Neural cell (in vitro differentiated cells): ENCODE data around the gene E2F3. TPM values are rescaled to one million over a fixed set of nuclear protein-coding genes. Genes with fewer than 3 reads are reported as not detected.

Source experiments
- H2AFZ ChIP-seq: fragments of 200-600, 300-800 bp; sonication (generic), shearing (Covaris generic); 2 replicates; pipeline ENCODE4 v1.6.0; 2014; ENCODE audit warnings: low read depth, mild to moderate bottlenecking, antibody characterized with exemption, low read length, moderate library complexity
- H3F3A ChIP-seq: fragments of 200-600 bp; shearing (Covaris generic); 2 replicates; pipeline ENCODE4 v1.6.1; 2016; ENCODE audit warnings: mild to moderate bottlenecking, moderate library complexity, mixed read lengths, antibody characterized with exemption, low read length; ENCODE audit not compliant: insufficient read depth, poor library complexity, severe bottlenecking
- H3K27ac ChIP-seq: fragments of 200-600, 300-800 bp; sonication (generic), shearing (Covaris generic); 2 replicates; pipeline ENCODE4 v1.5.1; 2014; ENCODE audit warnings: mild to moderate bottlenecking, low read length, moderate library complexity
- H3K27me3 ChIP-seq: fragments of 300-800, 200-600 bp; sonication (generic), shearing (Covaris generic); 2 replicates; pipeline ENCODE4 v1.6.0; 2014; ENCODE audit warnings: mild to moderate bottlenecking, low read depth, low read length, moderate library complexity; ENCODE audit not compliant: insufficient read depth
- H3K36me3 ChIP-seq: fragments of 300-800, 200-600 bp; sonication (generic), shearing (Covaris generic); 2 replicates; pipeline ENCODE4 v1.5.1; 2014; ENCODE audit warnings: mild to moderate bottlenecking, antibody characterized with exemption, low read length, moderate library complexity; ENCODE audit not compliant: insufficient read depth
- H3K4me2 ChIP-seq: fragments of 300-800, 200-600 bp; sonication (generic), shearing (Covaris generic); 2 replicates; pipeline ENCODE4 v1.6.0; 2014; ENCODE audit warnings: mild to moderate bottlenecking, low read length
- H3K4me3 ChIP-seq: fragments of 300-800, 200-600 bp; sonication (generic), shearing (Covaris generic); 2 replicates; pipeline ENCODE4 v1.5.1; 2014; ENCODE audit warnings: mild to moderate bottlenecking, low read length, moderate library complexity
- H3K79me2 ChIP-seq: fragments of 200-600 bp; shearing (Covaris generic); replicated peaks from 2 replicates; pipeline ENCODE4 v1.6.0; 2014; ENCODE audit warnings: mild to moderate bottlenecking, low read length, moderate library complexity; ENCODE audit not compliant: insufficient read depth
- H3K9ac ChIP-seq: fragments of 300-800, 200-600 bp; sonication (generic), shearing (Covaris generic); 2 replicates; pipeline ENCODE4 v1.6.1; 2016; ENCODE audit warnings: mild to moderate bottlenecking, low read length, mixed read lengths
- H3K9me2 ChIP-seq: fragments of 200-600 bp; shearing (Covaris generic); 2 replicates; pipeline ENCODE4 v1.6.1; 2016; ENCODE audit warnings: mild to moderate bottlenecking, low read length, mixed read lengths; ENCODE audit not compliant: insufficient read depth
- H3K9me3 ChIP-seq: fragments of 200-600, 300-800 bp; sonication (generic), shearing (Covaris generic); 2 replicates; pipeline ENCODE4 v1.6.1; 2016; ENCODE audit warnings: mild to moderate bottlenecking, mixed run types, low read length, moderate library complexity, mixed read lengths
- H4K20me1 ChIP-seq: fragments of 200-600 bp; shearing (Covaris generic); 2 replicates; pipeline ENCODE4 v1.6.1; 2016; ENCODE audit warnings: mild to moderate bottlenecking, mixed run types; ENCODE audit not compliant: insufficient read depth
- EP300 ChIP-seq: fragments of 450-650 bp; conservative IDR thresholded peaks from 2 replicates; pipeline ENCODE4 v1.6.1; 2014; ENCODE audit warnings: antibody characterized with exemption, mild to moderate bottlenecking, moderate library complexity; ENCODE audit not compliant: poor library complexity, severe bottlenecking
- EZH2 ChIP-seq: fragments of 200-600, 300-800 bp; shearing (Covaris generic), sonication (generic); IDR thresholded peaks from 2 replicates; pipeline ENCODE4 v1.6.1; 2014; ENCODE audit warnings: antibody characterized with exemption, low read length, borderline replicate concordance, mild to moderate bottlenecking; ENCODE audit not compliant: insufficient read depth, poor library complexity, severe bottlenecking
- MXI1 ChIP-seq: fragments of 450-650 bp; conservative IDR thresholded peaks from 2 replicates; pipeline ENCODE4 v1.6.1; 2014; ENCODE audit warnings: antibody characterized with exemption, mild to moderate bottlenecking; ENCODE audit not compliant: poor library complexity, severe bottlenecking
- POLR2AphosphoS5 ChIP-seq: IDR thresholded peaks from 2 replicates; pipeline ENCODE4 v1.6.1; 2012
- RAD21 ChIP-seq: fragments of 450-650 bp; conservative IDR thresholded peaks from 2 replicates; pipeline ENCODE4 v1.6.1; 2014; ENCODE audit warnings: antibody characterized with exemption, mild to moderate bottlenecking, moderate library complexity
- SMC3 ChIP-seq: fragments of 450-650 bp; conservative IDR thresholded peaks from 2 replicates; pipeline ENCODE4 v1.6.1; 2014; ENCODE audit warnings: antibody characterized with exemption, mild to moderate bottlenecking, moderate library complexity; ENCODE audit not compliant: poor library complexity
- TAF1 ChIP-seq: IDR thresholded peaks from 2 replicates; pipeline ENCODE4 v1.6.1; 2012; ENCODE audit warnings: low read depth
- polyA plus RNA-seq: library from polyadenylated mRNA; depleted of rRNA; stranded (reverse); fragments of >200 nt; gene quantifications from 2 replicates; pipeline ENCODE4 v1.2.3, GENCODE V29; 2014
- TF ChIP-seq, protein P1 (sequence below): IDR thresholded peaks from 2 replicates; pipeline ENCODE4 v1.6.1; 2012; ENCODE audit warnings: borderline replicate concordance
- TF ChIP-seq, protein P2 (sequence below): fragments of 450-650 bp; IDR thresholded peaks from 2 replicates; pipeline ENCODE4 v1.5.1; 2014; ENCODE audit warnings: antibody characterized with exemption, mild to moderate bottlenecking, moderate library complexity; ENCODE audit not compliant: poor library complexity, severe bottlenecking

E2F3 gene
- polyA plus RNA-seq, 1 donor from 2014 or later: 4.8 TPM

DNA sequence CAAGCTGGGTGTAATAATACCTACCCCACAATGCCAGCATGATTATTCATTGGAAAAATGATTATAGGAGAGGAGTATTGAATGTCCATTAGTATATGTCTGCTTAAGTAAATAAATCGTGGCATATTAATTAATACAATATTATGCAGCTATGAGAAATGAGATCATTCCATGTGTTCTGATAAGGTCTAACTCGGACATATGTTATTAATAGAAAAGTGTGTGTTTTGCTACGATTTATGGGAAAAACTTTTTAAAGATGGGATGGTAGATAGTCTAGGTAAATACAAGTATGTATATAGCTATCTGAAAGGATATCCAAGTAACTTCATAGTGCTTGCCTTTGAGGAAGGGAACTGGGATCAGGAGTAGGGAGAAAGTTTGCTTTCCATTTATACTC is 71.1 kb downstream of the E2F3 start:
- no peak overlapping the region for H3K27ac ChIP-seq
- H3K4me3 ChIP-seq: no peak overlapping the region
- H3F3A ChIP-seq: no peaks in the 10 kb centered on the region
- no peaks in the 10 kb centered on the region for H4K20me1 ChIP-seq
- no peaks in the 10 kb centered on the region for H3K79me2 ChIP-seq
- no peaks in the 10 kb centered on the region for H3K36me3 ChIP-seq
- no peaks in the 10 kb centered on the region for H3K9me3 ChIP-seq
- no peak overlapping the region for H3K4me2 ChIP-seq
- no peak overlapping the region for H2AFZ ChIP-seq
- H3K9me2 ChIP-seq: no peaks in the 10 kb centered on the region
- no peak overlapping the region for H3K9ac ChIP-seq
- TF ChIP-seq POLR2AphosphoS5 (no peak), EP300 (no peak), EZH2 (no peak), RAD21 (no peak), SMC3 (no peak), MXI1 (no peak), TAF1 (no peak)
- TF ChIP-seq, protein P1, sequence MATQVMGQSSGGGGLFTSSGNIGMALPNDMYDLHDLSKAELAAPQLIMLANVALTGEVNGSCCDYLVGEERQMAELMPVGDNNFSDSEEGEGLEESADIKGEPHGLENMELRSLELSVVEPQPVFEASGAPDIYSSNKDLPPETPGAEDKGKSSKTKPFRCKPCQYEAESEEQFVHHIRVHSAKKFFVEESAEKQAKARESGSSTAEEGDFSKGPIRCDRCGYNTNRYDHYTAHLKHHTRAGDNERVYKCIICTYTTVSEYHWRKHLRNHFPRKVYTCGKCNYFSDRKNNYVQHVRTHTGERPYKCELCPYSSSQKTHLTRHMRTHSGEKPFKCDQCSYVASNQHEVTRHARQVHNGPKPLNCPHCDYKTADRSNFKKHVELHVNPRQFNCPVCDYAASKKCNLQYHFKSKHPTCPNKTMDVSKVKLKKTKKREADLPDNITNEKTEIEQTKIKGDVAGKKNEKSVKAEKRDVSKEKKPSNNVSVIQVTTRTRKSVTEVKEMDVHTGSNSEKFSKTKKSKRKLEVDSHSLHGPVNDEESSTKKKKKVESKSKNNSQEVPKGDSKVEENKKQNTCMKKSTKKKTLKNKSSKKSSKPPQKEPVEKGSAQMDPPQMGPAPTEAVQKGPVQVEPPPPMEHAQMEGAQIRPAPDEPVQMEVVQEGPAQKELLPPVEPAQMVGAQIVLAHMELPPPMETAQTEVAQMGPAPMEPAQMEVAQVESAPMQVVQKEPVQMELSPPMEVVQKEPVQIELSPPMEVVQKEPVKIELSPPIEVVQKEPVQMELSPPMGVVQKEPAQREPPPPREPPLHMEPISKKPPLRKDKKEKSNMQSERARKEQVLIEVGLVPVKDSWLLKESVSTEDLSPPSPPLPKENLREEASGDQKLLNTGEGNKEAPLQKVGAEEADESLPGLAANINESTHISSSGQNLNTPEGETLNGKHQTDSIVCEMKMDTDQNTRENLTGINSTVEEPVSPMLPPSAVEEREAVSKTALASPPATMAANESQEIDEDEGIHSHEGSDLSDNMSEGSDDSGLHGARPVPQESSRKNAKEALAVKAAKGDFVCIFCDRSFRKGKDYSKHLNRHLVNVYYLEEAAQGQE: no peak
- TF ChIP-seq, protein P2, sequence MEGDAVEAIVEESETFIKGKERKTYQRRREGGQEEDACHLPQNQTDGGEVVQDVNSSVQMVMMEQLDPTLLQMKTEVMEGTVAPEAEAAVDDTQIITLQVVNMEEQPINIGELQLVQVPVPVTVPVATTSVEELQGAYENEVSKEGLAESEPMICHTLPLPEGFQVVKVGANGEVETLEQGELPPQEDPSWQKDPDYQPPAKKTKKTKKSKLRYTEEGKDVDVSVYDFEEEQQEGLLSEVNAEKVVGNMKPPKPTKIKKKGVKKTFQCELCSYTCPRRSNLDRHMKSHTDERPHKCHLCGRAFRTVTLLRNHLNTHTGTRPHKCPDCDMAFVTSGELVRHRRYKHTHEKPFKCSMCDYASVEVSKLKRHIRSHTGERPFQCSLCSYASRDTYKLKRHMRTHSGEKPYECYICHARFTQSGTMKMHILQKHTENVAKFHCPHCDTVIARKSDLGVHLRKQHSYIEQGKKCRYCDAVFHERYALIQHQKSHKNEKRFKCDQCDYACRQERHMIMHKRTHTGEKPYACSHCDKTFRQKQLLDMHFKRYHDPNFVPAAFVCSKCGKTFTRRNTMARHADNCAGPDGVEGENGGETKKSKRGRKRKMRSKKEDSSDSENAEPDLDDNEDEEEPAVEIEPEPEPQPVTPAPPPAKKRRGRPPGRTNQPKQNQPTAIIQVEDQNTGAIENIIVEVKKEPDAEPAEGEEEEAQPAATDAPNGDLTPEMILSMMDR: no peak
- no peaks in the 10 kb centered on the region for H3K27me3 ChIP-seq

DNA sequence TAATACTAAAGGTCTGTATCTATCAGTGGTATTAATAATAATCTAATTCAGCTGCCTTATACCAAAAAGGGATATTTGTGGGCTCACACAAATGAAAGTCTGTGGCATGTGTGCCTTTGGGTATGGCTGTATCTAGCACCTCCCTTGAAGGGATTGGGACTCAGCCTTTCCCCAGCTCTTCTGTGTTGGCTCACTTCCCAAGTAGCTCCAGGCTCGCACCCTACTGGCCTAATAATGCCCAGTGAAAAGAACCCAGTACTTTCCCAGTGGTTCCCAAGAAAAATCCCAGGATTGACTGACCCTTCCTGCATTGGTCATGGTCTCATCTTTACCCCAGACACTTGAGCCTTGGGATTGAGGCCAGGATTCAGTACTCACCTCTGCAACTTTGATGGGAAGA is 71.8 kb downstream of the E2F3 start:
- no peak overlapping the region for H3K27ac ChIP-seq
- H3K27me3 ChIP-seq: no peaks in the 10 kb centered on the region
- no peaks in the 10 kb centered on the region for H3K36me3 ChIP-seq
- H3K9me3 ChIP-seq: no peaks in the 10 kb centered on the region
- no peak overlapping the region for H3K4me2 ChIP-seq
- H3K4me3 ChIP-seq: no peak overlapping the region
- no peaks in the 10 kb centered on the region for H3F3A ChIP-seq
- TF ChIP-seq TAF1: no peak
- TF ChIP-seq EP300: no peak
- TF ChIP-seq, protein P1: no peak
- TF ChIP-seq, protein P2: no peak
- no peak for TF ChIP-seq SMC3
- TF ChIP-seq MXI1: no peak
- TF ChIP-seq POLR2AphosphoS5: no peak
- no peak for TF ChIP-seq EZH2
- no peak for TF ChIP-seq RAD21
- H2AFZ ChIP-seq: no peak overlapping the region
- no peaks in the 10 kb centered on the region for H3K9me2 ChIP-seq
- H4K20me1 ChIP-seq: no peaks in the 10 kb centered on the region
- H3K79me2 ChIP-seq: no peaks in the 10 kb centered on the region
- no peak overlapping the region for H3K9ac ChIP-seq
